ENCODE measurements around the gene ANXA11.

ANXA11 gene

DNA sequence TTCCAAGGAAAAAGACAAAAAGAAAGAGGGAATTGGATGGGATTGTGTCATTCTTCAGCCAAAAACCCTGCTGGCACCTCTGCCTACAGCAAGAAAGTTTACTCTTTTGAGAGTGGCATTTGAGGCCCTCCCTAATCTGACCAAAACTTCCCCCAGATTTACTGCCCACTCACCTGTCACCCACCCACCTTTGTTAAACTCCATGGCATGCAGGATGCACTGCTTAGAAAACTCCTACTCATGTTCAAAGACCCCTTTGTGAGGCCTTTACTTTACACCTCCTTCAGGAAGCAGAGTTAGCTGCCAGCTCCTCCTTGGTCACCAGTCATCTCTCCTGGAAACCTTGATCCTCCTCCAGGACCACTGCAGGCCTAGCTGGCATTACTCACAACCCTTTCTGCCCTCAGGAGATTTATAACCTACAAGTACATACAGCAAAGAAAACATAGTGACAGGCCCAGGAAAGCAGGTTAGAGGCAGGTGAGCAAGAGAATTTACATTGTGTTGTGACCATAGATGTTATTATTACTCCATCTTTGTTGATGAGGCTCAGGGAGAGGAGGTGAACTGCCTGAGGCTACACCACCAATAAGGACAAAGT is 83.1 kb downstream of the ANXA11 start:
- H3K36me3 Mint-ChIP-seq (ENCODE audit: insufficient read depth): no peaks in the 10 kb centered on the region
- H3K27me3 Mint-ChIP-seq: peaks cover 28% of the 10 kb centered on the region
- ATAC-seq (replicated peaks; ENCODE audit: extremely low read depth, poor library complexity, severe bottlenecking) (no peak), DNase-seq (ENCODE audit: low spot score in 2 of 2) (no peak)
- H3K4me3 Mint-ChIP-seq: no peak overlapping the region
- H3K9me3 Mint-ChIP-seq: no peaks in the 10 kb centered on the region
- no peaks in the 10 kb centered on the region for H3K4me1 Mint-ChIP-seq
- H3K27ac Mint-ChIP-seq (ENCODE audit: low read depth): no peak overlapping the region

DNA sequence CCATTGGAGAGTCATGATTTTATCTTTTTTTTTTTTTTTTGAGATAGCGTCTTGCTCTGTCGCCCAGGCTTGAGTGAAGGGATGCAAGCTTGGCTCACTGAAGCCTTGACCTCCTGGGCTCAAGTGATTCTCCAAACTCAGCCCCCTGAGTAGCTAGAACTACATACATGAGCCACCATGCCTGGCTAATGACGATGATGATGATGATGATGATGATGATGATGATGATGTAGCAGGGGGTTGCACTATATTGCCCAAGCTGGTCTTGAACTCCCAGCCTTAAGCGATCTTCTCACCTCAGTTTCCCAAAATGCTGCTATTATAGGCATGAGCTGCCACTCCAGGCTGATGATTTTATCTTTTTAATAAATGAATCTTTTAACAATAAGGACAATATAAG is 86.7 kb downstream of the ANXA11 start:
- H3K27ac Mint-ChIP-seq (ENCODE audit: low read depth): no peak overlapping the region
- no peak for DNase-seq (ENCODE audit: low spot score in 2 of 2)
- no peaks in the 10 kb centered on the region for H3K9me3 Mint-ChIP-seq

DNA sequence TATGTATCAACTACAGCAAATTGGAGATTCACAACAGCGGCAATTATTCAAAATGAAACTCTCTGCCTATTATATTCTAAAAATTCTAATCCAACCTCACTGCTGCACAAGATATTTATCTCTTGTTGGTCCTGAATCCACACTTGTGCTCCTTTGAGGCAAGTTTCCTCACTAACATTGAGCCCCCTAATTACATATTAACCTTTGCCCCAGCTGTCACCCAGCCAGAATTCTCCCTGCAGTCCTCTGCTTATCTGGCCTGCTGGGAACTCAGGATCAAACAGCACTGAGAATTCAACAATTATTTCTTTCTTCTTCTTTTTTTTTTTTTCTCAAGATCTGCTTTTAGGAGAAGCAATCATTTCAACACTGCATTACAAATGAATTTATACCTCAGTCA is 94.4 kb downstream of the ANXA11 start:
- no peak for DNase-seq (ENCODE audit: low spot score in 2 of 2)
- peak overlapping the region; percentile 64 for H3K27ac Mint-ChIP-seq (ENCODE audit: low read depth)
- H3K9me3 Mint-ChIP-seq: peaks cover 13% of the 10 kb centered on the region
- H3K4me3 Mint-ChIP-seq: peak overlapping the region; percentile 70
- H3K4me1 Mint-ChIP-seq: peaks cover 17% of the 10 kb centered on the region
- peaks cover 2% of the 10 kb centered on the region for H3K36me3 Mint-ChIP-seq (ENCODE audit: insufficient read depth)
- H3K27me3 Mint-ChIP-seq: no peaks in the 10 kb centered on the region
- ATAC-seq (replicated peaks; ENCODE audit: extremely low read depth, poor library complexity, severe bottlenecking): no peak

More for the DNA sequence above, 86.7 kb downstream of the ANXA11 start:
- no peak overlapping the region for H3K4me3 Mint-ChIP-seq
- no peaks in the 10 kb centered on the region for H3K4me1 Mint-ChIP-seq
- no peak for ATAC-seq (replicated peaks; ENCODE audit: extremely low read depth, poor library complexity, severe bottlenecking)
- no peaks in the 10 kb centered on the region for H3K36me3 Mint-ChIP-seq (ENCODE audit: insufficient read depth)
- peaks cover 15% of the 10 kb centered on the region for H3K27me3 Mint-ChIP-seq

DNA sequence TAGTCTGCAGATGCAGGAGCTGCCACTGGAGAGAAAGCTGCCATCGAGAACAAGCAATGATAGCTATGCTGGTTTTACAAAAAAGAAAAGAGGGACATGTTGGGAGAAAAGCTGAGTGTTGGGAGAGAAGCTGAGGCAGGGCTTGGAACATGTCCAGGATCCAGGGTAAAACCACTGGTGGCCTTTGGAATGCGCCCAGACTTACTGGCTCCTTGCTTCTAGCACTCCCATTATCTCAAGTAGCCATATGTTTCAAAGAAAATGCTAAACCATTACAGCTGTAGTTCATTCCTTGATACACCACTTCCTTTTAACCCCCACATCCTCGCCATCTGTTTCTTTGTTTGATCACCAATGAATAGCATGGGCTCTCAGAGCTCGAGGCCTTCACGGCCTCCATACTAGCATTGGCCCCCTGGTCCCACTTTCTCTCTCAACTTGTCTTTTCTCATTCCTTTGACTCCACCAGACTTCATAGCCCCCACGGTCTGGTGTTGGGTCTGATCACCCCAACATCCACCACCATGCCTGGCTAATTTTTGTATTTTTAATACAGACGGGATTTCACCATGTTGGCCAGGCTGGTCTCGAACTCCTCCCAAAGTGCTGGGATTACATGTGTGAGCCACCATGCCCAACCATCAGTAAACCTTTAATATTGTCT is 96.6 kb downstream of the ANXA11 start:
- Mint-ChIP-seq H3K36me3 (ENCODE audit: insufficient read depth) (peaks cover 2% of the 10 kb centered on the region), H3K9me3 (peaks cover 13% of the 10 kb centered on the region), H3K4me1 (peaks cover 17% of the 10 kb centered on the region), H3K27me3 (no peaks in the 10 kb centered on the region), H3K27ac (ENCODE audit: low read depth) (no peak overlapping the region), H3K4me3 (no peak overlapping the region)
- ATAC-seq (replicated peaks; ENCODE audit: extremely low read depth, poor library complexity, severe bottlenecking) (no peak), DNase-seq (ENCODE audit: low spot score in 2 of 2) (no peak)

DNA sequence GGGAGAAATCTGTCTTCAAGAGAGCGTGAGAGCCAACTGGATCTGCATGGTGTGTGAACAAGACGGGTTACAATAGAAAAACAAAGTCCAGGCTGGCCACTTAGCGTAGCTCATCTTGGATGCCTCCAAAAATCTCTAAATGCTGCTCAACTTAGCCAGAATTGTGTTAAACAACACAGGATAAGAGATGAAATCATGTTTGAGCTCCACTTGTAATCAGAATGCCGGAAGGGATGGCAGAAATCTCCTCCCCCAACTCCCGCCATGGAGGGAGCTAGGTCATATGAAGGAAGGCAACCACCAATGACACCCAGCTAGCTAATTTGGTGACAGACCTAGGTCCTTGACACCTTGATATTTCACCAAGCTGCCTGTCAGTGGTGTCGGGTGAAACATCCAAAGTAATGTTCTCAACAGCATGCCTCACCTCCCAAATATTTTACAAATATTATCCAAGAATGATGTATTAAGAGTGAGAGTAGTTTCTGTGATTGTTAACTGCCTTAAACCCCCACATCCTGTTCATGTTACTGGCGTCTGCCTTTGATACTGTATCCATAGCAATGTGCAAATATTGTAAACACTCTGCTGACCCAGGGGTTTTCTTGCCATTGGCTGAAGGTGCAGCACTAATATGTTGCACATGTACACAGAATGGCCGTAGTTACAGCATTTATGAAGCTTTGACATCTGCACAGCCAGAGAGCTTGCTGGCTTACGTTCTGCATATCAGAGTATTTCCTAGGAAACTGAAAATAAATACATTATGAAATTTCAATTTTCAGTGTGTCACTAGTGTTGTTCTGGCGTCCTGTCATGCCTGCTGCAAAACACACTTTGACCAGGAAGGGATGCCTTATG is 101.0 kb downstream of the ANXA11 start:
- H3K4me1 Mint-ChIP-seq: peaks cover under 1% of the 10 kb centered on the region
- peaks cover 11% of the 10 kb centered on the region for H3K9me3 Mint-ChIP-seq
- H3K36me3 Mint-ChIP-seq (ENCODE audit: insufficient read depth): peaks cover 2% of the 10 kb centered on the region
- H3K27me3 Mint-ChIP-seq: no peaks in the 10 kb centered on the region
- DNase-seq (ENCODE audit: low spot score in 2 of 2) (no peak), ATAC-seq (replicated peaks; ENCODE audit: extremely low read depth, poor library complexity, severe bottlenecking) (peak; percentile 79)
- H3K27ac Mint-ChIP-seq (ENCODE audit: low read depth): peak overlapping the region; percentile 41
- no peak overlapping the region for H3K4me3 Mint-ChIP-seq

All from central memory CD8-positive, alpha-beta T cell (primary cell).